Ectodermal cell (in vitro differentiated cells): ENCODE results near the gene DENND5B.

Experiments
- H3K27ac ChIP-seq: 2 replicates; pipeline ENCODE4 v1.7.0; 2013; ENCODE audit warnings: mild to moderate bottlenecking, low read depth, low read length; ENCODE audit not compliant: insufficient read depth, poor library complexity, severe bottlenecking
- H3K27me3 ChIP-seq: 2 replicates; pipeline ENCODE4 v1.7.0; 2013; ENCODE audit warnings: mild to moderate bottlenecking, low read length; ENCODE audit not compliant: insufficient read depth, control insufficient read depth, poor library complexity, severe bottlenecking
- H3K36me3 ChIP-seq: one replicate; pipeline ENCODE4 v1.7.0; 2013; ENCODE audit warnings: low read length; ENCODE audit not compliant: control insufficient read depth, insufficient read depth
- H3K4me1 ChIP-seq: one replicate; pipeline ENCODE4 v1.7.0; 2013; ENCODE audit warnings: low read length; ENCODE audit not compliant: control insufficient read depth, insufficient read depth
- H3K4me3 ChIP-seq: 2 replicates; pipeline ENCODE4 v1.7.0; 2013; ENCODE audit warnings: low read depth, low read length, control low read depth; ENCODE audit not compliant: insufficient read depth
- H3K9me3 ChIP-seq: 2 replicates; pipeline ENCODE4 v1.7.0; 2013; ENCODE audit warnings: mild to moderate bottlenecking, low read length, moderate library complexity; ENCODE audit not compliant: control insufficient read depth
- WGBS, 2 experiments: methylation state at CpG; one replicate each; pipeline ENCODE4 v1.1.7; 2013; ENCODE audit warnings: missing lambda C conversion rate in 2 of 2; 5-methylcytosine and 5-hydroxymethylcytosine counted together

DENND5B gene

GRCh38 chr12:31355747-31356107 lies 235.2 kb downstream of the DENND5B start:
- H3K4me3 ChIP-seq = no peak overlapping the region
- WGBS, 2 experiments = 68 to 70% methylated on average over 4 of the region's 4 CpGs

GRCh38 chr12:31353750-31354708 lies 236.9 kb downstream of the DENND5B start:
- Histone ChIP-seq H3K36me3 (no peaks in the 10 kb centered on the region), H3K4me3 (no peak overlapping the region), H3K4me1 (peaks cover 8% of the 10 kb centered on the region), H3K9me3 (no peaks in the 10 kb centered on the region), H3K27ac (peak overlapping the region; percentile 83), H3K27me3 (no peaks in the 10 kb centered on the region)
- 35 to 40% methylated on average over 12 of the region's 12 CpGs for WGBS, 2 experiments

More at GRCh38 chr12:31355747-31356107, 235.2 kb downstream of the DENND5B start:
- Histone ChIP-seq H3K9me3 (no peaks in the 10 kb centered on the region), H3K27me3 (no peaks in the 10 kb centered on the region), H3K4me1 (peaks cover 8% of the 10 kb centered on the region), H3K36me3 (no peaks in the 10 kb centered on the region), H3K27ac (no peak overlapping the region)

GRCh38 chr12:31346267-31346666 lies 244.7 kb downstream of the DENND5B start:
- 92 to 96% methylated on average over 8 to 9 of the region's 9 CpGs for WGBS, 2 experiments
- Histone ChIP-seq H3K9me3 (no peaks in the 10 kb centered on the region), H3K4me3 (no peak overlapping the region), H3K27ac (no peak overlapping the region), H3K4me1 (no peaks in the 10 kb centered on the region), H3K36me3 (no peaks in the 10 kb centered on the region), H3K27me3 (no peaks in the 10 kb centered on the region)

DNA sequence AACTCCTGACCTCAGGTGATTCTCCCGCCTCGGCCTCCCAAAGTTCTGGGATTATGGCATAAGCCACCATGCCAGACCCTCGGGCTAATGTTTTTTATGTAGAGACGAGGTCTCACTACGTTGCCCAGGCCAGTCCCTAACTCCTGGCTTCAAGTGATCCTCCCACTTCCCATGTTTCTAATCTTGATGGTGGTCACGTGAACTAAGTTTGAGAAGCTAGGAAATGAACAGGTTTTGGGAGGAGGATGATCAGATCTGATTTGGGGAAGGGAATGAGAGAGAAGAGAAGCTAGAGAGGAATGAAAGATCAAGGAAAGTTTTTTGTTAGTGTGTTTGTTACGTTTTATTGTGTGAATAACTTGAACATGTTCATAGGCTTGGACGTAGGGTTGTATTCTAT lies 247.8 kb downstream of the DENND5B start:
- WGBS, 2 experiments = 91 to 96% methylated on average over 8 of the region's 8 CpGs
- H3K27me3 ChIP-seq = no peaks in the 10 kb centered on the region
- H3K36me3 ChIP-seq = no peaks in the 10 kb centered on the region
- no peaks in the 10 kb centered on the region for H3K4me1 ChIP-seq
- no peak overlapping the region for H3K27ac ChIP-seq
- no peak overlapping the region for H3K4me3 ChIP-seq
- H3K9me3 ChIP-seq = no peaks in the 10 kb centered on the region

GRCh38 chr12:31342286-31342685 lies 248.7 kb downstream of the DENND5B start:
- no peaks in the 10 kb centered on the region for H3K9me3 ChIP-seq
- no peak overlapping the region for H3K4me3 ChIP-seq
- no peaks in the 10 kb centered on the region for H3K4me1 ChIP-seq
- H3K27me3 ChIP-seq = no peaks in the 10 kb centered on the region
- no peak overlapping the region for H3K27ac ChIP-seq
- 97 to 100% methylated on average over 1 of the region's 1 CpG for WGBS, 2 experiments
- no peaks in the 10 kb centered on the region for H3K36me3 ChIP-seq

DNA sequence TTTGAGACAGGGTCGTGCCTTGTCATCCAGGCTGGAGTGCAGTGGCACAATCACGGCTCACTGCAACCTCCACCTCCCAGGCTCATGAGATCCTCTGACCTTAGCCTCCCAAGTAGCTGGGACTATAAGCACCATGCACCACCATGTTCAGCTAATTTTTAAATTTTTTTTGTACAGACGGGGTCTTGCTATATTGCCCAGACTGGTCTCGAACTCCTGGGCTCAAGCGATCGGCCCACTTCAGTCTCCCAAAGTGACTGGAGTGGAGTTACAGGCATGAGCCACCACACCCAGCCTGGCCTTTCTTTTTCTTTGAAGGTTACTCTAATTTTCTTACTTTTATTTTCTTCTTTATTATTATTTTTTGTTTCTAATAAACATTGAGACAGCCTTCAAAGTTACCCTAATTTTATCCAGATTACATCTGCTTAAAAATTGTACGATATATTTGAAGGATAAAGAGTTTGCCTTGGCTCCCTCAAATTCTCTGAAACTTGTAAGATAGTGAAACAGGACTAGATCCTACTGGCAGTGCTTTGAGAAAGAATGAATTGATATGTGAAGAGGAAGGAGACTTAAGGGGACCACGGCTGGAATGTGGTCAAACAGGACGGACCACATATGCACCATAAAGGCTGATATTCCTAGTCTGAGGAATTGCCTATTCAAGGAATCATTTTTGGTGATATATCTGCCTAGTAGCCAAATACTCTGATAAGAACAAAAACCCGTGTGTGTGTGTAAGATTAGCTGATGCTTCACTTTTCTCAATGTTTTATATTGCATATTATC lies 250.9 kb downstream of the DENND5B start:
- 87 to 89% methylated on average over 9 to 10 of the region's 10 CpGs for WGBS, 2 experiments
- Histone ChIP-seq H3K9me3 (no peaks in the 10 kb centered on the region), H3K27me3 (no peaks in the 10 kb centered on the region), H3K27ac (no peak overlapping the region), H3K36me3 (no peaks in the 10 kb centered on the region), H3K4me1 (no peaks in the 10 kb centered on the region), H3K4me3 (no peak overlapping the region)

- Histone ChIP-seq H3K4me3 (no peak overlapping the region), H3K4me1 (no peaks in the 10 kb centered on the region), H3K27me3 (no peaks in the 10 kb centered on the region), H3K27ac (no peak overlapping the region), H3K36me3 (no peaks in the 10 kb centered on the region), H3K9me3 (no peaks in the 10 kb centered on the region)
- WGBS, 2 experiments = 94 to 97% methylated on average over 4 of the region's 4 CpGs
Observed at GRCh38 chr12:31337952-31338351, 253.0 kb downstream of the DENND5B start.
